ENCODE results near the gene TKTL1.
"Not testable (repeated sequence)": the region's sequence is repeated elsewhere in the genome, so short reads cannot be mapped to it uniquely, and the experiment has no call there.

TKTL1 gene, protein sequence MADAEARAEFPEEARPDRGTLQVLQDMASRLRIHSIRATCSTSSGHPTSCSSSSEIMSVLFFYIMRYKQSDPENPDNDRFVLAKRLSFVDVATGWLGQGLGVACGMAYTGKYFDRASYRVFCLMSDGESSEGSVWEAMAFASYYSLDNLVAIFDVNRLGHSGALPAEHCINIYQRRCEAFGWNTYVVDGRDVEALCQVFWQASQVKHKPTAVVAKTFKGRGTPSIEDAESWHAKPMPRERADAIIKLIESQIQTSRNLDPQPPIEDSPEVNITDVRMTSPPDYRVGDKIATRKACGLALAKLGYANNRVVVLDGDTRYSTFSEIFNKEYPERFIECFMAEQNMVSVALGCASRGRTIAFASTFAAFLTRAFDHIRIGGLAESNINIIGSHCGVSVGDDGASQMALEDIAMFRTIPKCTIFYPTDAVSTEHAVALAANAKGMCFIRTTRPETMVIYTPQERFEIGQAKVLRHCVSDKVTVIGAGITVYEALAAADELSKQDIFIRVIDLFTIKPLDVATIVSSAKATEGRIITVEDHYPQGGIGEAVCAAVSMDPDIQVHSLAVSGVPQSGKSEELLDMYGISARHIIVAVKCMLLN

DNA sequence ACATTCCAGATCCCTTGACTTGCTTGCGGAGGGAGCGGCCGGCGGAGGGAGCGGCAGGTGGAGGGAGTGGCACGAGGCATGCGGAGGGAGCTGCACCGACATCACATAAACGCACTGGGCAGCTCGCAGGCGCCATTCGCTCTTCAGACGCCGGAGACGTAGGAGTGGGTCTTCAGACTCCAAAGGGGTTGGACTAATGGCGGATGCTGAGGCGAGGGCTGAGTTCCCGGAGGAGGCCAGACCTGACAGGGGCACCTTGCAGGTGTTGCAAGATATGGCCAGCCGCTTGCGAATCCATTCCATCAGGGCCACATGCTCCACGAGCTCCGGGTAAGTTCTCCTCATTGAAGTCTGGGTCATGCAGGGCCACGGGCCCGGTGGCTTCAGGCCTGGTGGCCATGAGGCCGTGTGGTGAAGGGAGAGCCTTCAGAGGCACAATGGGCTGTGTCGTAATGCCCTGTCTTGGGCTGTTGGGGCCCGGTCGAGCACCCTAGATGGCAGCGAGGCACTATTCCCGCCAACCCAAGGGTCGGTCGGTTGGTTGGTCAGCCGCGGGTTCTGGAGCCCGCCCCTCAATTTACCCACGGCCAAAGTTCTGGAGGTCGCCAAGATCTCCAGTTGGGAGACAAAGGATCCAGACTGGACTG is at the start of gene TKTL1:
Gene TKTL1 (plus strand): TSS at position 132 of the 647 bp plus-strand sequence. CDS start 65 bp downstream, at position 197.
- DNase-seq (ENCODE audit: low read depth in 1 of 2, low spot score in 1 of 2): no peak

DNA sequence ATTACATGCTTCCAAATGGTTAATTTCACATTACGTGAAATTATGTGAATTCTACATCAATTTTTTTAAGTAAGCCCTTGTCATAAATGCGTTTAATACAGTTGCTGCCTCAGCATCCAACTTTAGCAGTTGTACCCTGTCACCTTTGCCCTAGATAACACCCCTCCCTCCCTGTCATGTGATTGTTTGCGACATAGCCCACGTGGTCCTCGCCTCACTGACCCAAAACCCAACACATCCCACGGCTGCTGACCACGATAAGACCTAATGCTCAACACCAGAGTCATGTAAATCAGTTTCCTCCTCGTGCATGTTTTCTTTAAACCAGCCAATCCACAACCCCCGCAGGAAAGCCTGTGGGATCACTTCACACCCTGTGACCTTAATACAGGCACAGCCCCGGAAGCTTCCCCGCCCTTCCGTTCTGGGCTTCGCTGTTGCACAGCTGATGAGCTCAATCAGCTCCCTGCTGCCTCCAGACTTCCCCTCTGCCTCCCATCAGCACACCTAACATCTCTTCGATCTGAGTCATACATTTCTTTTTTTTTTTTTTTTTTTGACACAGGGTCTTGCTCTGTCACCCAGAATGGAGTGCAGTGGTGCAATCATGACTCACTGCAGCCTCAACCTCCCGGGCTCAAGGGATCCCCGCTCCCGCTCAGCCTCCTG is 48.1 kb upstream of the TKTL1 start:
- not testable (repeated sequence) for DNase-seq (ENCODE audit: low read depth in 1 of 2, low spot score in 1 of 2)

DNA sequence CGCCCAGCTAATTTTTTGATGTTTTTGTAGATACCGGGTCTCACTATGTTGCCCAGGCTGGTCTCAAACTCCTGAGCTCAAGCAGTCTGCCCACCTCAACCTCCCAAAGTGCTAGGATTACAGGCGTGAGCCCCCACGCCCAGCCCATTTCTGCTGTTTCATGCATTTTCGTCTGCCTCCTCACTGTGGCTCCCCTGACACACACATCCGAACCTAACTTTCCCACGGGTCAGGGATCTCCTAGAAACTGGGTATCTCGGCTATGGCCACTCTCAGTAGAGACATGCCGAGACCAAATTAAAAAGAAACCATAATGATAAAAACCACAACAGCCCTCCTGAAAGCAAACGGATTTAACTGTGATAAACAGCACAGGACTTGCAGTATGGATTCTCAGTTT is 47.5 kb upstream of the TKTL1 start:
- not testable (repeated sequence) for DNase-seq (ENCODE audit: low read depth in 1 of 2, low spot score in 1 of 2)

DNA sequence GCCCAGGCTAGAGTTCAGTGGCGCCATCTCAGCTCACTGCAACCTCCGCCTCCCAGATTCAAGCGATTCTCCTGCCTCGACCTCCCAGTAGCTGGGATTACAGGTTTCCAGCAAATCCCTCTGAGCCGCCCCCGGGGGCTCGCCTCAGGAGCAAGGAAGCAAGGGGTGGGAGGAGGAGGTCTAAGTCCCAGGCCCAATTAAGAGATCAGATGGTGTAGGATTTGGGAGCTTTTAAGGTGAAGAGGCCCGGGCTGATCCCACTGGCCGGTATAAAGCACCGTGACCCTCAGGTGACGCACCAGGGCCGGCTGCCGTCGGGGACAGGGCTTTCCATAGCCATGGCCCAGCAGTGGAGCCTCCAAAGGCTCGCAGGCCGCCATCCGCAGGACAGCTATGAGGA is 38.3 kb upstream of the TKTL1 start, which contains the start of gene OPN1MW3:
Gene OPN1MW3 (plus strand): TSS at position 301 of the 400 bp plus-strand sequence. CDS start 38 bp downstream, at position 339.
- not testable (repeated sequence) for DNase-seq (ENCODE audit: low read depth in 1 of 2, low spot score in 1 of 2)

DNA sequence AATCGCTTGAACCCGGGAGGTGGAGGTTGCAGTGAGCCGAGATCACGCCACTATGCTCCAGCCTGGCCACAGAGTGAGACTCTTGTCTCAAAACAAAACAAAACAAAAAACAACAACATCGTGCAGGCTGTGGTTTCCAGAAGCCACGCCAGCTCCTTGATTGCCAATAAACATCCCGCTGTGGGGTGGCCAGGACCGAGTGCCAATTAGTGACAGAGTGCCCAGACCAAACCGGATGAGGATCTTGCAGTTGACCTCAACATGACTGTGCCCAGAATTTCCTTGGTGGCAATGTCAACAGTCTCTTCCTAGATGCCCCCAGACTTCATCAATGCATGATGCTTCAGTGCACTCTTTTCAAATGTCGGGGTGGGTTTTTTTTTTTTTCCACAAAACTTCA is 36.9 kb upstream of the TKTL1 start:
- DNase-seq (ENCODE audit: low read depth in 1 of 2, low spot score in 1 of 2): not testable (repeated sequence)

DNA sequence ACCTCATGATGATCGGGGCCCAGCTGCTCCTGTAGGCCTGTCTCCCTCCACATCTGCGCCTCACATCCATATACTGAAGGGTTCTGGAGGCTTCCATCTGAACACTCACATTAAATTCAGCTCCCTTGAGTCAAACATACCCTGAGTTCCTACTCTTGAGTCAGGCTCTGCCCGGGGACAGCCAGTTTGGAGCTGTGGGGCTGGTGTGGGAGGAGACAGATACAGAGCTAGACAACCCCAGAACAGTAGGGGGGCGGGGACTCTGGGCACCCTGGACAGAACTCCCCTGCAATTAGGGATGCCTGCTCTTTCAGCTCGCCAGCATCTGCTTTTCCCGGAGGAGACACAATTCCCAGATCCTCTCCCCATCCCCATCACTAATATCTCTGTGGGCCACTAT is 32.5 kb upstream of the TKTL1 start:
- DNase-seq (ENCODE audit: low read depth in 1 of 2, low spot score in 1 of 2): not testable (repeated sequence)

DNA sequence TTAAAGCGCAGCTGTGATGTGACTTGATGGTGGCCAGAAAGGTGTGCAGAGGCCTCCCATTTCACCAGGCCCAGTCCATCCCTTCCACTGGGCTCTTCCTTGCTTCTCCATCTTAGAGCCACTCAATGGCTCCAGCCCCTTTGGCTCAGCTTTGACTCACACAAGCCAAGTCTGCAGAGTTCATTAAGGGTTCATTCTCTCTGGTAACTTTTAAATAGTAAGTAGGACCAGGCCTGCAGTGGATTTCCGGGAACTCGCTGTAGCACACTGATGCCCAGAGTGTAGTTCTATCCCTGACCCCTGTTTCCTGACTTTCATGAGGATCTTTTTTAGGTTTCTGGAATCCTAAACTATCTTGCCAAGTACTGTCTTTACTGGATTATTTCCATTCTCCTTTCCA is 26.4 kb upstream of the TKTL1 start:
- not testable (repeated sequence) for DNase-seq (ENCODE audit: low read depth in 1 of 2, low spot score in 1 of 2)

DNA sequence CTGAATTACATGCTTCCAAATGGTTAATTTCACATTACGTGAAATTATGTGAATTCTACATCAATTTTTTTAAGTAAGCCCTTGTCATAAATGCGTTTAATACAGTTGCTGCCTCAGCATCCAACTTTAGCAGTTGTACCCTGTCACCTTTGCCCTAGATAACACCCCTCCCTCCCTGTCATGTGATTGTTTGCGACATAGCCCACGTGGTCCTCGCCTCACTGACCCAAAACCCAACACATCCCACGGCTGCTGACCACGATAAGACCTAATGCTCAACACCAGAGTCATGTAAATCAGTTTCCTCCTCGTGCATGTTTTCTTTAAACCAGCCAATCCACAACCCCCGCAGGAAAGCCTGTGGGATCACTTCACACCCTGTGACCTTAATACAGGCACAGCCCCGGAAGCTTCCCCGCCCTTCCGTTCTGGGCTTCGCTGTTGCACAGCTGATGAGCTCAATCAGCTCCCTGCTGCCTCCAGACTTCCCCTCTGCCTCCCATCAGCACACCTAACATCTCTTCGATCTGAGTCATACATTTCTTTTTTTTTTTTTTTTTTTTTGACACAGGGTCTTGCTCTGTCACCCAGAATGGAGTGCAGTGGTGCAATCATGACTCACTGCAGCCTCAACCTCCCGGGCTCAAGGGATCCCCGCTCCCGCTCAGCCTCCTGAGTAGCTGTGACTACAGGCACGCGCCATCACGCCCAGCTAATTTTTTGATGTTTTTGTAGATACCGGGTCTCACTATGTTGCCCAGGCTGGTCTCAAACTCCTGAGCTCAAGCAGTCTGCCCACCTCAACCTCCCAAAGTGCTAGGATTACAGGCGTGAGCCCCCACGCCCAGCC is 10.9 kb upstream of the TKTL1 start:
- not testable (repeated sequence) for DNase-seq (ENCODE audit: low read depth in 1 of 2, low spot score in 1 of 2)

DNA sequence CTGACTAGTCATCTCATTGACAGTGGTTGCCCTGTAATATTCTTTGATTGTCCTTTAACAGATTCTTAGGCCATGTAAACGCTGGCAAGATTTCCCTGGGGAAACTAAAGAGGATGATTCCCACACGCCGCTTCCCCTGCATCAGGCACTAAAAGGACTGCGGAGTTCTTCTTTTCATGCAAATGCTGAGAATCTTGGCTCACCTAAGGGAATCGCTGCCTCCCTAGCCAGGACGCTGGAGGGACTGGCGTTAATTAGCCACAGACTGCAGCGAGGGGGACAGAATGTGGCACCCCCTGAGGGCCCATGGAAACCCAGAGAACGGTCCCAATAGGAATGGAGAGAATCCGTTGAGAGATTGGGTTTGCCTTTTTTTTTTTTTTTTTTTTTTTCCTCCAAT is 9.2 kb upstream of the TKTL1 start:
- not testable (repeated sequence) for DNase-seq (ENCODE audit: low read depth in 1 of 2, low spot score in 1 of 2)

DNA sequence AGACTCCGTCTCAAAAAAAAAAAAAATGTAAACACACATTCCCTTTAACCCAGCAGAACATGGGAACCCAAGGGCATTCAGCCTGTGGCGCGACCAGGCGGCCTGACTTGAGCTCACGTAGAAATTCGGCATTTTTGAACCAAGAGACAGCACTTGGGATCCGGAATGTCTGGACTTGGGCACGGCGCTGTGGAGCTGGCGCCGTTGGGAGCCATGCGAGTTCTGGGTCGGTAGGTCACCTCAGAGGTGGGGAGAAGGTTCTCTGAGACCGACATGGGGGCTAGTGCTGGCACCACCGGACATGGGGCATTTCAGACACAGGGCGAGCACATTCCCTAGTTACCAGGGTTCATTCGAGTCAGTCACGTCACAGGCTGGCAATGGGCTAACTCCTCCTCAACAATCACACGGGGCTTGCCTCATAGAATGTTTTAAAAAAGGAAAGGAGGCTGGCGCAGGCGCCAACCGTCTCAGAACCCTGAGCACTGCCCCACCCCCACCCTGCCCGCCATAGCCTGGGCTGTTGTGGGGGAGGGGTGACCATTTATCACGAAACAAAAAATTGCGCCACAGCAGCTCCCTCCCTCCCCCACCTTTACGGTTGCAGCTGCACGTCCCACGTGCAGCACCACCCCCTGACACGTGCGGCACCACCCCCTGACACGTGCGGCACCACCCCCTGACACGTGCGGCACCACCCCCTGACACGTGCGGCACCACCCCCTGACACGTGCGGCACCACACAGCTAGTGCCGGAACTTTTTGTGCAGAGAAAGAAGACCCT is 612 bp upstream of the TKTL1 start, which contains the start of gene TEX28:
Gene TEX28 (minus strand): TSS at position 334 of the 784 bp plus-strand sequence. CDS start 3,007 bp downstream, outside the sequence.
- no peak for DNase-seq (ENCODE audit: low read depth in 1 of 2, low spot score in 1 of 2)

DNA sequence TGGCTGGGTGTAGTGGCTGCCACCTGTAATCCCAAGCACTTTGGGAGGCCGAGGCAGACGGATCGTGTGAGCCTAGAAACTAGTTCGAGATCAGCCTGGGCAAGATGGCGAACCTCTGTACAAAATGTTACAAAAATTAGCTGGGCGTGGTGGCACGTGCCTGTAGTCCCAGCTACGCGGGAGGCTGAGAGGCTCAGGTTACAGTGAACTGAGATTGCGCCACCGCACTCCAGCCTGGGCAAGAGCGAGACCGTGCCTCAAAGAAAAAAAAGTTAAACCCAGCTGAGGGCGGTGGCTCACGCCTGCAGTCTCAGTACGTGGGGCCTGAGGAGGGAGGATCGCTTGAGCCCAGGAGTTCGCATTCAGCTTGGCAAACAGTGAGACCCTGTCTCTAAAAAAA is 1.1 kb downstream of the TKTL1 start:
- no peak for DNase-seq (ENCODE audit: low read depth in 1 of 2, low spot score in 1 of 2)

DNA sequence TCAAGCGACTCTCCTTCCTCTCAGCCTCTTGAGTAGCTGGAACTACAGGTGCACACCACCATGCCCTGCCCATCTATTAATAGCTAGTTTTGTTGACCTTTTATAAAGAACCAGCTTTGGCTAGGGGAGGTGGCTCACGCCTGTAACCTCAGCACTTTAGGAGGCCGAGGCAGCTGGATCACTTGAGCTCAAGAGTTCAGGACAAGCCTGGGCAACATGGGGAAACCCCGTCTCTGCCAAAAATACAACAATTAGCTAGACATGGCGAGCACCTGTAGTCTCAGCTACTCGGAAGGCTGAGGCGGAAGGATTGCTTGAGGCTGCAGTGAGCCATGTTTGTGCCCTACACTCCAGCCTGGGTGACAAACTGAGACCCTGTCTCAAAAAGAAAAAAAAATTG is 2.7 kb downstream of the TKTL1 start:
- no peak for DNase-seq (ENCODE audit: low read depth in 1 of 2, low spot score in 1 of 2)

DNA sequence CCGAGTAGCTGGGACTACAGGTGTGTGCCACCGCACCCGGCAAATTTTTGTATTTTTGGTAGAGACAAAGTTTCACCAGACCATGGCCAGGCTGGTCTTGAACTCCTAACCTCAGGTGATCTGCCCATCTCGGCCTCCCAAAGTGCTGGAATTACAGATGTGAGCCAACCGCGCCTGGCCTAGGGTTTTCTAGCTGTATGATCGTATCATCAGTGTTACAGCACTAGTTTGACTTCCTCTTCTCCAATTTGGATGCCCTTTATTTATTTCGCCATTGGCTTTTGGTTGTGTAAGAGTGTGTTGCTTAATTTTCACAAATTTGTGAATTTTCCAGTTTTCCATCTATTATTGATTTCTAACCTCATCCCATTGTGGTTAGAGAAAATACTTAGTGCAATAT is 5.2 kb downstream of the TKTL1 start:
- DNase-seq (ENCODE audit: low read depth in 1 of 2, low spot score in 1 of 2): no peak

DNA sequence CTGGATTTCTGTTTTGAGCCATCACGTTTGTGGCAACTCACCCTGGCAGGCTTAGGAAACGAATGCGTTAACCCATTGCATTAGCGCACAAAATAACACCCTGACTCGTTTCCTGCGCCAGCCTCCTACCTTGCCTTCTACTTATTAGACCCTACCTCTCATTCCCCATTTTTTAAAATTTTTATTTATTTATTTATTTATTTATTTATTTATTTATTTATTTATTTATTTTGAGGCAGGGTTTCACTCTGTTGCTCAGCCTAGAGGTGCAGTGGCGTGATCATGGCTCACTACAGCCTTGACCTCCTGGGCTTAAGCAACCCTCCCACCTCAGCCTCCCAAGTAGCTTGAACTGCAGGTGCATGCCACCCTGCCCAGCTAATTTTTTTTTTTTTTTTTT is 7.4 kb downstream of the TKTL1 start:
- not testable (repeated sequence) for DNase-seq (ENCODE audit: low read depth in 1 of 2, low spot score in 1 of 2)

DNA sequence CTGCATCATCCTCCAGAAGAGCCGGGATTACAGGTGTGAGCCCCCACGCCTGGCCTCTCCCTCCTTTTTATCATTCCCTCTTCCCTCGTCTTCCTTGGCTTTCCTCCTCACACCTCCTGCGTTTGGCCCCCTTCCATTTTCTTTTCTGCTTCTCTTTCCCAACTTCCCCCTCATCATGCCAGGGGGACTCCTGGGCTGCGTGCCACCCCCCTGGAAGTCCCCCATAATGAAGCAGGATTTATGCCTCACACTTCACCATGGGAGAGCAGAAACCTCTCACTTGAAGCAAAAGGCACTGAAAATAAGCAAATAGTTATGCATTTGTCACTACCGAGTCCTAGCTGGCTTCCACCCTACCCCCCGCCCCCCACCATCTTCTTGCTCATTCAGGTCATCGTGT is 7.9 kb downstream of the TKTL1 start:
- no peak for DNase-seq (ENCODE audit: low read depth in 1 of 2, low spot score in 1 of 2)

DNA sequence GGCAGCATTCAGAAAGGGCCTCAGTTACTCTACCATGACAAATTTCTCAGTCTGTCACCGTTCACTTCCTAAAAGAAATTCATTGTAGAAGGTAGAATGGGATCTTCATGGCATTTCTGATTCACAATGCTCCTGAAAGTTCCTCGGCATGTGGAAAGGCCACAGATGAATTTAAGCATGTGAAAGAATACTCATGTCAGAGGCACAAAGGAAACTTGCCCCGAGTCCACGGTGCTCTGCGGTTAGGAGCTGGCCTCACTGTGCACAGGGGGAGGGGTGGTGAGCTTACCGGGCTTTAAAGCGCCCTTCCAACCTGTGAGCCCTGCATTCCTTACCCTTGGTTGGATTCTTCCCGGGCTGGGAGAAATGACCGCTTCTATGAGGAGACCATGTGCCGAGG is 9.3 kb downstream of the TKTL1 start:
- DNase-seq (ENCODE audit: low read depth in 1 of 2, low spot score in 1 of 2): no peak

DNA sequence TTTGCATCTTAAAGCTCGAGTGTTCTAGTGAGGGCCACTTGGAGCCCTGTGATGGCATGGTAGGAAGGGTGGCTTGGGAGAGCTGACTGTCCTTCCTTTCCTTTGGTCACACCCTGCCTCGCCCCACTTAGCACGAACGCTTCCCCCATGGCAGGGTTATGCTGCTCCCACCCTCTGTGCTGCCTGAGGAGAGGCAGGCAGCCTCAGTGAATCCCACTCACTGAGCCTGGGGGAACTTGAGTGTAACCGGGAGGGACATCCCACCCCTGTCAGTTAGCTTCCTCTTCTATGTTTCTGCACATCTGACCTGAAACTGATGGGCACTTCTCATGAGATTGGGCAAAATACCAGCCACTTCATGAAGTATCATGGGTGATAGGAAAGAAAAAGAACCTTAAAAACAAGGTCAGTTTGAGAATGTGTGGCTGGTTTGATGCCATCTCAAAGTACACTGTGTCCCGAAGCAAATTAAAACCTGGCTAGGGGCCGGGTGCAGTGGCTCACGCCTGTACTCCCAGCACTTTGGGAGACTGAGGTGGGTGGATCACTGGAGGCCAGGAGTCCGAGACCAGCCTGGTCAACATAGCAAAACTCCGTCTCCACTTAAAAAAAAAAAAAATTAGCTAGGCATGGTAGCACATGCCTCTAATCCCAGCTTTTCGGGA is 10.1 kb downstream of the TKTL1 start:
- DNase-seq (ENCODE audit: low read depth in 1 of 2, low spot score in 1 of 2): no peak

DNA sequence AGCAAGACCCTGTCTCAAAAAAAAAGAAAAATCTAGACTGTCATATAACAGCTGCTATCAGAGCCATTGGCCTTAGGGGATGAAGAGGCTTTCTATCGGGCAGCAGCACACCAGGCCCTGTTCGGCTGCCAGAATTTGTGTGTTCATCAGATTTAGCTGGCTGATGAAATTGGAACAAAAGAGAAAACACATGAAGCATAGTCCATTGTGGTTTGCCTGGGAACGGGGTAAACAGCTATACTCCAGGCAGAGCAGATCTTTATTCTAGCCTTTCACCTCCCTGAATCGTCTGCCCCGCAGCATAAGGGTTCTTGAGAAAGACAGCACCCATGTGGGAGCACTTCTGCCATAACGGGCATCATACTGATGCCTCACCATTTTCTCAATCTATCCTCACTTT is 11.6 kb downstream of the TKTL1 start:
- no peak for DNase-seq (ENCODE audit: low read depth in 1 of 2, low spot score in 1 of 2)

Measured in stimulated activated CD4-positive, alpha-beta T cell treated with anti-CD3 and anti-CD28 coated beads, Interleukin-15, amount 100 ng/mL, for 1 hour (primary cell).